Esophagus muscularis mucosa (tissue), 4 donors: ENCODE results near the gene TMEM45A. TPM values are rescaled to one million over a fixed set of nuclear protein-coding genes. Genes with fewer than 3 reads are reported as not detected.
"Not testable (repeated sequence)": the region's sequence is repeated elsewhere in the genome, so short reads cannot be mapped to it uniquely, and the experiment has no call there.

Experiments used
- DNase-seq: peaks from one replicate; pipeline ENCODE4 v3.0.0-alpha.2; 2017; ENCODE audit errors: extremely low spot score
- H3K27ac ChIP-seq, 4 donors: fragments of 200-600 bp; sonication (generic); replicated peaks in 1 of 4; 1 replicate in 3 of 4; 2 replicates in 1 of 4; pipeline ENCODE4 v1.5.1; 2016 to 2019; ENCODE audit warnings: mild to moderate bottlenecking in 1 of 4
- H3K27me3 ChIP-seq, 4 donors: fragments of 200-600 bp; sonication (generic); one replicate each; pipeline versions ENCODE4 v1.5.1 to v1.6.0; 2016 to 2019
- H3K36me3 ChIP-seq, 4 donors: fragments of 200-600 bp; sonication (generic); one replicate each; pipeline ENCODE4 v1.5.1; 2016 to 2019
- H3K4me1 ChIP-seq, 4 donors: fragments of 200-600 bp; sonication (generic); one replicate each; pipeline ENCODE4 v1.5.1; 2016 to 2019
- H3K4me3 ChIP-seq, 4 donors: fragments of 200-600 bp; sonication (generic); 1 replicate in 2 of 4; 2 replicates in 2 of 4; pipeline ENCODE4 v1.5.1; 2016 to 2019; ENCODE audit warnings: mild to moderate bottlenecking in 4 of 4, moderate library complexity in 1 of 4
- H3K9me3 ChIP-seq, 4 donors: fragments of 200-600 bp; sonication (generic); 1 replicate in 3 of 4; 2 replicates in 1 of 4; pipeline ENCODE4 v1.5.1; 2016 to 2019
- EP300 ChIP-seq: sonication (generic); formaldehyde crosslinking; IDR thresholded peaks from one replicate; pipeline ENCODE4 v1.6.1; 2017; ENCODE audit warnings: antibody characterized with exemption
- POLR2A ChIP-seq: fragments of 450-650 bp; IDR thresholded peaks from one replicate; pipeline ENCODE4 v1.6.1; 2017; ENCODE audit warnings: antibody characterized with exemption, moderate library complexity, mild to moderate bottlenecking, low read depth
- POLR2AphosphoS5 ChIP-seq, 2 donors: sonication (generic); formaldehyde crosslinking; IDR thresholded peaks; one replicate each; pipeline ENCODE4 v1.6.1; 2017; ENCODE audit warnings: antibody characterized with exemption in 2 of 2
- WGBS: methylation state at CpG from one replicate; pipeline ENCODE4 v1.1.5; 2018; 5-methylcytosine and 5-hydroxymethylcytosine counted together
- intact Hi-C: fragments of 100-400 bp; cut with DNase I; formaldehyde crosslinking; loops from one replicate; pipeline ENCODE4 v1.15.1; 2023
- total RNA-seq, 4 donors: library from RNA; depleted of rRNA; stranded (reverse); fragments of >200 nt; gene quantifications; one replicate each; pipeline versions ENCODE4 v1.1.0 to v1.2.1, GENCODE V29; 2016
- TF ChIP-seq, protein P1 (sequence below), 3 experiments: fragments of 200-600 bp in 2 of 3; fragments of 450-650 bp in 1 of 3; sonication (generic) in 2 of 3; IDR thresholded peaks; one replicate each; pipeline ENCODE4 v1.5.1; 2017 to 2019; ENCODE audit warnings: antibody characterized with exemption in 3 of 3, mild to moderate bottlenecking in 2 of 3, moderate library complexity in 1 of 3

The TMEM45A gene, protein sequence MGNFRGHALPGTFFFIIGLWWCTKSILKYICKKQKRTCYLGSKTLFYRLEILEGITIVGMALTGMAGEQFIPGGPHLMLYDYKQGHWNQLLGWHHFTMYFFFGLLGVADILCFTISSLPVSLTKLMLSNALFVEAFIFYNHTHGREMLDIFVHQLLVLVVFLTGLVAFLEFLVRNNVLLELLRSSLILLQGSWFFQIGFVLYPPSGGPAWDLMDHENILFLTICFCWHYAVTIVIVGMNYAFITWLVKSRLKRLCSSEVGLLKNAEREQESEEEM
- total RNA-seq = 10 to 100 TPM in 2 of 4 donors, 1 to 10 TPM in 2; 8.7 to 17.2 (median 9.6) TPM

DNA sequence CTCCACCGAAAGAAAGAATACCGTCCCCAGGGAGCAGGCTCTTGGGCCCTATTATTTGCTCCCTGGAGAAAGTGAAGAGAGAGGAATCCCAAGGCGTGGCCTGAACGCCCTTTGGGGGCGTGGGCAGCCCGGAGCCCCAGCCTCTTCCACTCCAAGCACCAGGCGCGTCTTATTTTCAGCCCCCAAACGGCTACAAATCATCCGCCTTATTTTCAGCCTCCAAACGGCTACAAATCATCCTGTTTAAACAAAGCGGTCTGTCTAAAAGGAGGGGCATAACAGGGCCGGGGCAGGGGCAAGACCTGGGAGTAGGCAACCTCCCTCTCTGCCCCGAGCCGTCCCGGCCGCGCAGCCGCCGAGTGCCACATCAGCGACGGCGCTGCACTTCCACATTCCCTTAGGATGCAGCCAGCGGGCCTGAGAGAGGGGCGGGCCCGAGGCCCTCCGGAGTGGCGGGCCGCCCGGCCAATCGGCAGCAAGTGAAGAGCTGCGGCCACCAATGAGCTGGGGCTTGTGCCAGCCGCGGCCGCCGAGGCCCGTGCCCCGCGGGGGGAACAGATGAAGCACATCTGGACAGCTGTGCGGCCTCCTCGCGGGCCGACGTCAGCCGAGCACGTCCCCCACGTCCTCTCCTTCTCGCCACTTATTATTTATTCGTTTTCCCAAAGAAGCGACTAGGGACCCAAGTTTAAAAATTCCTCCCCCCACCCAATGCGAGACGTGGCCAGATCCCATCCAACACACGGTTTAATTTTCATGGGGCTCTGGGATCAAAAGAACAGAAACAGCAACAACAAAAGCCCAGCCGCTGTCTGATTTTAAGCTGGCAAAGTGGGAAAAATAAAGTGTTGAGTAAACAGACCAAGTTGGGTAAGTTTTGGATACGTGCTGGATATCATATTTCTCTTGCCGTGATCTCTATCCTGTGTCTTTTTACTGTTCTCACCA, at the start of gene TMEM45A:
TSS of gene TMEM45A (plus strand) at position 561 of the 948 bp plus-strand sequence. CDS start 62,593 bp downstream, outside the sequence.
- Histone ChIP-seq H3K4me3 (peak within 1 kb of the TSS; percentile 59 to 78 (median 64)), H3K9me3 (no peaks in the 10 kb centered on the region), H3K4me1 (peaks cover 5 to 16% (median 13%) of the 10 kb centered on the region in 4 donors), H3K27me3 (no peaks in the 10 kb centered on the region), H3K36me3 (no peaks in the 10 kb centered on the region), H3K27ac (peak within 1 kb of the TSS; percentile 77 to 89 (median 88))
- peak; percentile 98 for DNase-seq
- intact Hi-C loops = loop anchor here (10.0 kb wide), 1 partner anchor 658 kb away; no protein-coding TSS in a partner anchor
- no peak for TF ChIP-seq EP300
- TF ChIP-seq, protein P1, sequence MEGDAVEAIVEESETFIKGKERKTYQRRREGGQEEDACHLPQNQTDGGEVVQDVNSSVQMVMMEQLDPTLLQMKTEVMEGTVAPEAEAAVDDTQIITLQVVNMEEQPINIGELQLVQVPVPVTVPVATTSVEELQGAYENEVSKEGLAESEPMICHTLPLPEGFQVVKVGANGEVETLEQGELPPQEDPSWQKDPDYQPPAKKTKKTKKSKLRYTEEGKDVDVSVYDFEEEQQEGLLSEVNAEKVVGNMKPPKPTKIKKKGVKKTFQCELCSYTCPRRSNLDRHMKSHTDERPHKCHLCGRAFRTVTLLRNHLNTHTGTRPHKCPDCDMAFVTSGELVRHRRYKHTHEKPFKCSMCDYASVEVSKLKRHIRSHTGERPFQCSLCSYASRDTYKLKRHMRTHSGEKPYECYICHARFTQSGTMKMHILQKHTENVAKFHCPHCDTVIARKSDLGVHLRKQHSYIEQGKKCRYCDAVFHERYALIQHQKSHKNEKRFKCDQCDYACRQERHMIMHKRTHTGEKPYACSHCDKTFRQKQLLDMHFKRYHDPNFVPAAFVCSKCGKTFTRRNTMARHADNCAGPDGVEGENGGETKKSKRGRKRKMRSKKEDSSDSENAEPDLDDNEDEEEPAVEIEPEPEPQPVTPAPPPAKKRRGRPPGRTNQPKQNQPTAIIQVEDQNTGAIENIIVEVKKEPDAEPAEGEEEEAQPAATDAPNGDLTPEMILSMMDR (IDR thresholded peaks at IDR 0.05) = peak in 1 of 3 experiments; percentile 12
- no peak for TF ChIP-seq POLR2A
- peak; percentile 86 to 87 for TF ChIP-seq POLR2AphosphoS5 (IDR thresholded peaks at IDR 0.05)
- WGBS = 1% methylated on average over 52 of the region's 56 CpGs

DNA sequence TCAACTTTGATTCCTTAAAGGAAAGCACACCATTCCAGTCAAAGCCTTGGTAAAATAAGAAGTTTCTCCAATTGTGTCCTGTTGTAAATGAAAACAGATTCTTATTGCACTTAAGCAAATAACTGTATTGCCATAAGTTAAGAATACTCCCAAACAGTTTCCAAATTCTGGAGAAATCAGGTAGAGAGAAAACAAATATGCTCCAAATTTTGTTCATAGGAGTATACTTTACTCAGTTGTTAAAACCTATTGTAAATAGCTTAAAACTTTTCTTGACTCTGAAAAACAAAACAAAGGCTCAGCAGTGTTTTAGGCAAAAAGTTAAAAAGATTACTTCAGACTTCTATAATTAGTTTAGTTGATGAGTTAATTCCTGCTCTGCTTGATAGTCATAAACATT, 48.7 kb upstream of the TMEM45A start:
- Histone ChIP-seq H3K27ac (no peak overlapping the region), H3K9me3 (peaks cover 0 to 4% (median 0%) of the 10 kb centered on the region in 4 donors), H3K36me3 (no peaks in the 10 kb centered on the region), H3K4me1 (no peaks in the 10 kb centered on the region), H3K27me3 (no peaks in the 10 kb centered on the region), H3K4me3 (no peak overlapping the region)
- intact Hi-C loops = no loop called here
- TF ChIP-seq EP300 = no peak
- TF ChIP-seq POLR2A = no peak
- TF ChIP-seq, protein P1 (IDR thresholded peaks at IDR 0.05) = no peak
- no peak for TF ChIP-seq POLR2AphosphoS5 (IDR thresholded peaks at IDR 0.05)
- no peak for DNase-seq

DNA sequence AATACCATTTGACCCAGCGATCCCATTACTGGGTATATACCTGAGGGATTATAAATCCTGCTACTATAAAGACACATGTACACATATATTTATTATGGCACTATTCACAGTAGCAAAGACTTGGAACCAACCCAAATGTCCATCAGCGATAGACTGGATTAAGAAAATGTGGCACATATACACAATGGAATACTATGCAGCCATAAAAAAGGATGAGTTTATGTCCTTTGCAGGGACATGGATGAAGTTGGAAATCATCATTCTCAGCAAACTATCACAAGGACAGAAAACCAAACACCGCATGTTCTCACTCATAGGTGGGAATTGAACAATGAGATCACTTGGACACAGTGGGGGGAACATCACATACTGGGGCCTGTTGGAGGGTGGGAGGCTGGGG, 45.4 kb upstream of the TMEM45A start:
- H3K27me3 ChIP-seq, DNase-seq, H3K36me3 ChIP-seq, H3K4me1 ChIP-seq, H3K9me3 ChIP-seq, intact Hi-C loops, H3K4me3 ChIP-seq, H3K27ac ChIP-seq: not testable (repeated sequence)
- WGBS = 96% methylated on average over 3 of the region's 3 CpGs

DNA sequence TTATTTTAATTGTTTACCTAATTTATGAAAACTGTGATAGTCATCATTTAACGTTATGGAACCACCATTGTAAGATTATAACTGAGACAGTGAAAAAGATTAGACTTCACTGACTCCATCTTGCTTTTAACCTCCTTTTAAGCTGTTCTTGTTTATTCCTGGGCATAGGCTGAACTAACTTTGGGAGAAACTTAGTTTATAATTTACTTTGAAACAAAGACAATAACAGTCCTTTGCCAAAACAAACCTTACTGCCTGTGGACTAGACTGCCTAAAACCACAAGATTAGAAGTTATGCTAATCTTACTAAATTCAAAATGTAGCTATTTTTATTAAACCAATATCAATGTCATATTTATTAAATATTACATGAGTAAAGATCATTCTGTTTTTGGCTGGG, 44.3 kb upstream of the TMEM45A start:
- 94% methylated on average over 1 of the region's 1 CpG for WGBS
- DNase-seq = no peak
- Histone ChIP-seq H3K36me3 (peaks cover 0 to 3% (median 0%) of the 10 kb centered on the region in 4 donors), H3K4me1 (no peaks in the 10 kb centered on the region), H3K4me3 (no peak overlapping the region), H3K27me3 (no peaks in the 10 kb centered on the region), H3K9me3 (peaks cover 0 to 4% (median 0%) of the 10 kb centered on the region in 4 donors), H3K27ac (no peak overlapping the region)
- intact Hi-C loops = no loop called here
- TF ChIP-seq, protein P1 (IDR thresholded peaks at IDR 0.05) = no peak
- TF ChIP-seq POLR2A (no peak), POLR2AphosphoS5 (IDR thresholded peaks at IDR 0.05) (no peak), EP300 (no peak)

DNA sequence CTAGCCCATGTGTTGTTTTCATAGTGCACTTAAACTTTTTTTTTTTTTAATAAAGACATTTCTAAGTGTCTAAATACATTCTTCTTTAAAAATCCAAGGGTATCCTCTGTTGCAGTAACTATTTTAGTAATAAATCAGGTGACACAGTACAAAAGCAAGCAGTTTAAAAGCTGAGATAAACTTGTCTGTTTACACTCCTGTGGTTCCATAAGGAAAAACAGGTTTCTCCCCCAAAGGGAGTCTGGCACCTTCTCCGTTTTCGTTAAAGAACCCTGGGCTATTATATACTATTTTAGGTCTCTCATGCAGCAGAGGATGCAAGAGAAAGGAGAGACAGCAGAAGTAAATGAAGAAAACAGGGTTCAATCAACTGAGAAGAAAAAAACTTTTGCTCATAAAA, 43.2 kb upstream of the TMEM45A start:
- no peak overlapping the region for H3K27ac ChIP-seq
- intact Hi-C loops = no loop called here
- peaks cover 0 to 4% (median 0%) of the 10 kb centered on the region in 4 donors for H3K9me3 ChIP-seq
- TF ChIP-seq EP300 (no peak), POLR2A (no peak), POLR2AphosphoS5 (IDR thresholded peaks at IDR 0.05) (no peak)
- TF ChIP-seq, protein P1 (IDR thresholded peaks at IDR 0.05) = no peak
- no peak for DNase-seq
- peaks cover 0 to 3% (median 0%) of the 10 kb centered on the region in 4 donors for H3K36me3 ChIP-seq
- no peaks in the 10 kb centered on the region for H3K27me3 ChIP-seq
- 66% methylated on average over 2 of the region's 2 CpGs for WGBS
- H3K4me1 ChIP-seq = no peaks in the 10 kb centered on the region
- H3K4me3 ChIP-seq = no peak overlapping the region
